PC-3 (cell line): ENCODE measurements around the gene CAT. TPM values are rescaled to one million over a fixed set of nuclear protein-coding genes. Genes with fewer than 3 reads are reported as not detected.

Experiments
- ATAC-seq: fragments of 200-7000 bp; cut with Tn5 transposase; 2 replicates; pipeline ENCODE4 v1.9.1; 2020; ENCODE audit warnings: mild to moderate bottlenecking, moderate library complexity
- BruUV-seq: library from RNA; stranded (reverse); fragments of 400-500 nt; replicated peaks from 2 replicates; lab custom pipeline; 2021; lab: Mats Ljungman, UMichigan
- CTCF ChIA-PET: fragments of 300-600 bp; sonication (Branson Sonifier 250); formaldehyde crosslinking; loops from one replicate; lab custom pipeline; 2022; ENCODE audit warnings: antibody characterized with exemption; lab: Charles Lee
- POLR2A ChIA-PET: fragments of 300-600 bp; sonication (Branson Sonifier 250); formaldehyde crosslinking; loops from one replicate; lab custom pipeline; 2022; ENCODE audit warnings: antibody characterized with exemption; ENCODE audit not compliant: unreplicated experiment; lab: Charles Lee
- DNase-seq: peaks from one replicate; pipeline ENCODE4 v3.0.0-alpha.2; 2015
- H2AFZ ChIP-seq: fragments of 300-600 bp; sonication (generic); 2 replicates; pipeline ENCODE4 v1.6.0; 2016; ENCODE audit warnings: antibody characterized with exemption, low read length
- H3F3A ChIP-seq: fragments of 300-600 bp; sonication (generic); one replicate; pipeline ENCODE4 v1.6.0; 2017; ENCODE audit warnings: antibody characterized with exemption, low read length, control low read depth, mild to moderate bottlenecking; ENCODE audit not compliant: unreplicated experiment
- H3K27ac ChIP-seq: fragments of 300-600 bp; sonication (generic); 2 replicates; pipeline ENCODE4 v1.5.1; 2016; ENCODE audit warnings: mild to moderate bottlenecking, low read length
- H3K27me3 ChIP-seq: fragments of 300-600 bp; sonication (generic); 2 replicates; pipeline ENCODE4 v1.6.1; 2016; ENCODE audit warnings: low read length, mixed read lengths
- H3K36me3 ChIP-seq: fragments of 300-600 bp; sonication (generic); 2 replicates; pipeline ENCODE4 v1.6.1; 2016; ENCODE audit warnings: low read depth, mixed run types, low read length, mixed read lengths
- H3K4me1 ChIP-seq: fragments of 300-600 bp; sonication (generic); 2 replicates; pipeline ENCODE4 v1.5.1; 2016; ENCODE audit warnings: low read length; ENCODE audit not compliant: insufficient read depth
- H3K4me2 ChIP-seq: fragments of 300-600 bp; sonication (generic); 2 replicates; pipeline ENCODE4 v1.6.0; 2016; ENCODE audit warnings: low read length
- H3K4me3 ChIP-seq: fragments of 300-600 bp; sonication (generic); 2 replicates; pipeline ENCODE4 v1.5.1; 2016; ENCODE audit warnings: mild to moderate bottlenecking, low read length, mixed read lengths
- H3K79me2 ChIP-seq: fragments of 300-600 bp; sonication (generic); 2 replicates; pipeline ENCODE4 v1.6.1; 2017; ENCODE audit warnings: low read length, mixed read lengths
- H3K9ac ChIP-seq: fragments of 300-600 bp; sonication (generic); 2 replicates; pipeline ENCODE4 v1.6.0; 2016; ENCODE audit warnings: mild to moderate bottlenecking, low read length
- H3K9me2 ChIP-seq: fragments of 300-600 bp; sonication (generic); replicated peaks from 2 replicates; pipeline ENCODE4 v1.6.1; 2016; ENCODE audit warnings: mixed run types, low read length, mixed read lengths
- H3K9me3 ChIP-seq: fragments of 300-600 bp; sonication (generic); 2 replicates; pipeline ENCODE4 v1.6.1; 2016; ENCODE audit warnings: low read length, mixed read lengths
- H4K20me1 ChIP-seq: fragments of 300-600 bp; sonication (generic); 2 replicates; pipeline ENCODE4 v1.6.1; 2016; ENCODE audit warnings: low read length, mixed read lengths
- EZH2 ChIP-seq: fragments of 300-600 bp; sonication (generic); IDR thresholded peaks from one replicate; pipeline ENCODE4 v1.6.1; 2017; ENCODE audit warnings: antibody characterized with exemption, mild to moderate bottlenecking, low read length; ENCODE audit not compliant: unreplicated experiment
- EZH2phosphoT487 ChIP-seq: fragments of 300-600 bp; sonication (generic); IDR thresholded peaks from 2 replicates; pipeline ENCODE4 v1.6.1; 2018; ENCODE audit warnings: mild to moderate bottlenecking, antibody characterized with exemption, low read length, borderline replicate concordance
- intact Hi-C: fragments of 100-400 bp; cut with micrococcal nuclease; formaldehyde crosslinking; loops from 2 replicates; pipeline ENCODE4 v1.9.0; 2023
- total RNA-seq: library from RNA; depleted of rRNA; stranded (reverse); fragments of >200 nt; gene quantifications from 2 replicates; pipeline ENCODE4 v1.2.3, GENCODE V29; 2014
- TF ChIP-seq, protein P1 (sequence below): fragments of 300-600 bp; sonication (generic); conservative IDR thresholded peaks from 2 replicates; pipeline ENCODE4 v1.5.1; 2017; ENCODE audit warnings: antibody characterized with exemption, low read depth, mild to moderate bottlenecking, low read length

CAT gene
- total RNA-seq, 1 experiment from 2014 or later, result 50.5 TPM

- Histone ChIP-seq H4K20me1 (no peaks in the 10 kb centered on the region), H3K79me2 (no peaks in the 10 kb centered on the region), H3K36me3 (no peaks in the 10 kb centered on the region), H3K4me1 (0 out of 2 replicates have a peak, but pooled peaks cover 3% of the 10 kb centered on the region), H3K9me3 (no peaks in the 10 kb centered on the region), H3K9me2 (no peaks in the 10 kb centered on the region), H3K27ac (no peak overlapping the region), H3F3A (no peaks in the 10 kb centered on the region), H3K4me2 (no peak overlapping the region), H3K4me3 (no peak overlapping the region), H3K9ac (no peak overlapping the region), H2AFZ (no peak overlapping the region), H3K27me3 (no peaks in the 10 kb centered on the region)
- ChIA-PET POLR2A (no interaction called here), CTCF (no interaction called here)
- ATAC-seq (no peak), DNase-seq (no peak)
- BruUV-seq, result no TSS peak
- TF ChIP-seq, protein P1, sequence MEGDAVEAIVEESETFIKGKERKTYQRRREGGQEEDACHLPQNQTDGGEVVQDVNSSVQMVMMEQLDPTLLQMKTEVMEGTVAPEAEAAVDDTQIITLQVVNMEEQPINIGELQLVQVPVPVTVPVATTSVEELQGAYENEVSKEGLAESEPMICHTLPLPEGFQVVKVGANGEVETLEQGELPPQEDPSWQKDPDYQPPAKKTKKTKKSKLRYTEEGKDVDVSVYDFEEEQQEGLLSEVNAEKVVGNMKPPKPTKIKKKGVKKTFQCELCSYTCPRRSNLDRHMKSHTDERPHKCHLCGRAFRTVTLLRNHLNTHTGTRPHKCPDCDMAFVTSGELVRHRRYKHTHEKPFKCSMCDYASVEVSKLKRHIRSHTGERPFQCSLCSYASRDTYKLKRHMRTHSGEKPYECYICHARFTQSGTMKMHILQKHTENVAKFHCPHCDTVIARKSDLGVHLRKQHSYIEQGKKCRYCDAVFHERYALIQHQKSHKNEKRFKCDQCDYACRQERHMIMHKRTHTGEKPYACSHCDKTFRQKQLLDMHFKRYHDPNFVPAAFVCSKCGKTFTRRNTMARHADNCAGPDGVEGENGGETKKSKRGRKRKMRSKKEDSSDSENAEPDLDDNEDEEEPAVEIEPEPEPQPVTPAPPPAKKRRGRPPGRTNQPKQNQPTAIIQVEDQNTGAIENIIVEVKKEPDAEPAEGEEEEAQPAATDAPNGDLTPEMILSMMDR, result no peak
- no peak for TF ChIP-seq EZH2phosphoT487
- no peak for TF ChIP-seq EZH2
- intact Hi-C loops, result no loop called here
These were observed 69.8 kb downstream of the CAT start for GRCh38 chr11:34508524-34508923.

- 0 out of 2 replicates have a peak, but pooled peaks cover 7% of the 10 kb centered on the region for H3K4me1 ChIP-seq
- ChIA-PET POLR2A (no interaction called here), CTCF (no interaction called here)
- no peak for ATAC-seq
- no peaks in the 10 kb centered on the region for H3K9me2 ChIP-seq
- no peaks in the 10 kb centered on the region for H3K79me2 ChIP-seq
- no peak overlapping the region for H2AFZ ChIP-seq
- no peak overlapping the region for H3K27ac ChIP-seq
- BruUV-seq, result no TSS peak
- no peak overlapping the region for H3K4me3 ChIP-seq
- H3K4me2 ChIP-seq, result no peak overlapping the region
- H3K9ac ChIP-seq, result no peak overlapping the region
- H3F3A ChIP-seq, result no peaks in the 10 kb centered on the region
- intact Hi-C loops, result no loop called here
- DNase-seq, result no peak
- H3K36me3 ChIP-seq, result no peaks in the 10 kb centered on the region
- H3K27me3 ChIP-seq, result no peaks in the 10 kb centered on the region
- no peaks in the 10 kb centered on the region for H4K20me1 ChIP-seq
- TF ChIP-seq, protein P1, result no peak
- TF ChIP-seq EZH2, result no peak
- TF ChIP-seq EZH2phosphoT487, result no peak
- H3K9me3 ChIP-seq, result no peaks in the 10 kb centered on the region
These were observed 70.7 kb downstream of the CAT start for GRCh38 chr11:34509336-34509876.

DNA sequence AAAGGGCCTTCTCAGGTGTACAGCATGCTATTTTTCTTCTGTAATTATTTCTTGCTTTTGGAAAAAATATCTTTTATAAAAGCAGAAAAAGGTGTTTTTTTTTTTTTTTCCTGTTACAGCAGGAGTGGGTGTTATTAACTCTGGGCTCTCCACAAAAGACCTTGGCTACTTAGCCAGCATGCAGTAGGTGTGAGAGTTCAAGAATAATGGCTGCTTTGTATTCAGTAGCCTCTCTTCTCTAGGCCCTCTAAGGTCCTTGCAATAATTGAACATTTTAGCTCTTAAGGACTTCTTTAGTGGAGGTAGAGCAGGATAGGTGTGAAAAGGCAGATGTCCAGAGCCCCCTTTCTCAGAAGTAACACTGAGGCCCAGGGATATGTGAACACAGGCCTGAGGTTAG, 71.5 kb downstream of the CAT start:
- Histone ChIP-seq H3K27ac (no peak overlapping the region), H3K4me3 (no peak overlapping the region), H3K79me2 (no peaks in the 10 kb centered on the region), H3K27me3 (no peaks in the 10 kb centered on the region), H2AFZ (no peak overlapping the region), H4K20me1 (no peaks in the 10 kb centered on the region), H3K4me2 (no peak overlapping the region), H3K9ac (no peak overlapping the region), H3K4me1 (0 out of 2 replicates have a peak, but pooled peaks cover 7% of the 10 kb centered on the region), H3K9me3 (no peaks in the 10 kb centered on the region), H3K36me3 (no peaks in the 10 kb centered on the region), H3F3A (no peaks in the 10 kb centered on the region), H3K9me2 (no peaks in the 10 kb centered on the region)
- CTCF ChIA-PET, result no interaction called here
- no peak for DNase-seq
- POLR2A ChIA-PET, result no interaction called here
- BruUV-seq, result no TSS peak
- TF ChIP-seq, protein P1, result no peak
- TF ChIP-seq EZH2 (no peak), EZH2phosphoT487 (no peak)
- ATAC-seq, result no peak
- intact Hi-C loops, result loop anchor here (5.0 kb wide), 1 partner anchor 77 kb away; no protein-coding TSS in a partner anchor
